Activated naive CD4-positive, alpha-beta T cell treated with anti-CD3 and anti-CD28 coated beads, Interleukin-2, amount 50 U/mL, for 16 hours (primary cell): ENCODE measurements around the gene KCNJ14.
"Not testable (repeated sequence)": the region's sequence is repeated elsewhere in the genome, so short reads cannot be mapped to it uniquely, and the experiment has no call there.

Experiments
- DNase-seq: peaks from one replicate; pipeline ENCODE4 v3.0.0-alpha.2; 2020

KCNJ14 gene

DNA sequence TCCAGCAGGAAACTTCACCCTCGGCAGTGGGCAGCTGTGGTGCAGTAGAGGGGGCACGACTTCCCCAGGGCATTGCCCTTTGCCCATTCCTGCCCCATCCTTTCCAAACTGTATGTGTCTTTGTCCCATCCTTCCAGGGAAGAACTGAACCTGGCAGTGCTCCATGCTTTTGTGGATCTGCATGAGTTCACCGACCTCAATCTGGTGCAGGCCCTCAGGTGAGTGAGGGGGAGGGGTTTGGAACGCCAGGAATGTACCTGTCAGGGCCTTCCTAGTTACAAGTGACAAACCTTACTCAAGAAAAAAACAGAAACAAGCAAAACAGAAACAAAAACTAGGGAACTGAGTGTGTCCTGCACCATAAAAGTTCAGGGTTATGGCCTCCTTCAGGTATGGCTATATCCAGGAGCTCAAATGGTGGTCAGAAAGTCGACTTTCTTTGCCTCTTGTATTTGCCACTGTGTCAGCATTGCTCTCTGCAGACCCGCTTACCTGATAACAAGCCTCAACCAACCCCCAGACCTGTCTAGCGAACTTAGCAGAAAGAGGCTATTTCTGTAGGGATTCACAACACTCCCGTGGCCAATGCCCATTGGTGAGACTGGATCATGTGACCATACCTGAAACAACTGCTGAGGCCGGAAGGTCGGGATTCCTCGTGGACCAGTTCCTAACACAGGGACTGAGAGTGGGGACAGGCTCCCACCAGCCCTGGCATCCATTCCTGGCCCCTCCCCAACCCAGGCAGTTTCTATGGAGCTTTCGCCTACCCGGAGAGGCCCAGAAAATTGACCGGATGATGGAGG, 18.0 kb downstream of the KCNJ14 start:
- no peak for DNase-seq

GRCh38 chr19:48474084-48474592, 18.8 kb downstream of the KCNJ14 start:
- no peak for DNase-seq

DNA sequence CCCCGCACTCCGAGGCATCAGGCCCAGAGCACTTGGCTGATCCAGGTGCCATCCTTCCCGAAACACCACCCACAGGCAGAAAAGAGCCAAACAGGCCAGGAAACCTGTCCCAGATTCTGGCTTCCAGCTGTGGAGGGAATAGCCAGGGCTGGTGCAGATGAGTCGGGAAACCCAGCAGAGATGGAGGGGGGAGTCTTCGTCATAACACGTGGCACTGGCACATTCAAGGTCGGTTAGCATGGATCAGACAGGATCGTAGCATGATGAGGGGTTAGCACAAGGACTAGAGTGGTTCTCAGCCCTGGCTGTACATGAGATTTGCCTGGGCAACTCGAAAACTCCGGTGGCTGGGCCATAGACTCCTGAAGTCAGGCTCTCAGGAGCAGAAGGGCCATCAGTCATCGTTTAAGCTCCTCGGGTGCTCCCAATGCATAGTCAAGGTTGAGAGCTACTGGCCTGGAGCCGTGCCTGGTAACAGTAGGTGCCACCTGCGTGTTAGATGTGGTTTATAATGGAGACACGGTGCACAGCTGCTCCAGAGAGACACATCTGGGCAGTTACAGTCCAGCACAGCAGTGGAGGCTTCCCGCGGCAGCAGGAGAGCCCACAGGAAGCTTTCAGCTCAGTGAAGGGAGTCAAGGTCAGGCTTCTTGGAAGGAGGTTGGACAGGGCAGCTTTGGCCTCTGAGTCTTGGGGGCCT, 20.1 kb downstream of the KCNJ14 start:
- DNase-seq: no peak

DNA sequence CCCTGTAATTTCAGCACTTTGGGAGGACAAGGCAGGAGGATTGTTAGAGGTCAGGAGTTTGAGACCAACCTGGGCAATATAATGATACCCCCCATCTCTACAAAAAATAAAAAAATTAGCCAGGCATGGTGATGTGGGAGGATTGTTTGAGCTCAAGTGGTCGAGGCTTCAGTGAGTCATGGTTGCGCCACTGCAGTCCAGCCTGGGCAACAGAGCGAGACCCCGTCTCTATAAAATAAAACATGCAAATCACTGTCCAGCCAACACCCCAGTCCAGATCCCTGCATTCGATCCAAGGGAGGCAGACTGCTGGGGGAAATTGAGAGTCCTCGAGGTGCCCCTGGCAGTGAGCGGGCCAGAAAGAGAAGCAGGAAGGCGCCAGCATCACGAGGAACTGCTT, 20.8 kb downstream of the KCNJ14 start:
- no peak for DNase-seq

DNA sequence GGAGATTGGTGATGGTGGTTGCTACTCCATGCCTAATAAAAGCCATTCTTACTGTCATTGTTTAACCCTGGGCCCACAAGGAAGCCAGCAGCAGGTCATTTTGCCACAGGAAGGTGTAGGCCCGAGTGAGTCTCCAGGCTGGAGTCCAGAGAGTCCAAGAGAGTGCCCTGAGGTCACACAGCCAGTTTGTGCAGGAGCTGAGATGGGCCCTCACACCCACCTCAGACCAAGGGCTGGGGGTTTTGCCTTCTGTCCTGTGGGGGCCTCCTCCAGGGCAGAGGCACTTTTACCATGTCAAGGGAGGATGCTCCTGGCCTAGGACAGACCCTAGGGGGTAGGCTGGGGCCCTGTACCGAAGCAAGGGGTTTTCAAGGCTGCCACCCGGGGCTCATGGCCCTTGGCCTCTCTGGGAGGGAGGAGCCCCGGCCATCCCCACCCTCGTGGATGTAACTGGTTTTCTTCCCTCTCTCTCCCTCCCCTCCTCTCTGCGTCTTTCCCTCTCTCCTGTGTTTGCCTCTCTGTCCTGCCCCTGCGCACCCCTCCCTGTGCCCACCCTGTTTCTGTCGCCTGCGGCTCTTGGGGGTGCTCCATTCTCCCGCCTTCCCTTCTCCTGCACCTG, 21.8 kb downstream of the KCNJ14 start:
- no peak for DNase-seq

- DNase-seq: no peak
These were observed 22.4 kb downstream of the KCNJ14 start for GRCh38 chr19:48477698-48478338.

DNA sequence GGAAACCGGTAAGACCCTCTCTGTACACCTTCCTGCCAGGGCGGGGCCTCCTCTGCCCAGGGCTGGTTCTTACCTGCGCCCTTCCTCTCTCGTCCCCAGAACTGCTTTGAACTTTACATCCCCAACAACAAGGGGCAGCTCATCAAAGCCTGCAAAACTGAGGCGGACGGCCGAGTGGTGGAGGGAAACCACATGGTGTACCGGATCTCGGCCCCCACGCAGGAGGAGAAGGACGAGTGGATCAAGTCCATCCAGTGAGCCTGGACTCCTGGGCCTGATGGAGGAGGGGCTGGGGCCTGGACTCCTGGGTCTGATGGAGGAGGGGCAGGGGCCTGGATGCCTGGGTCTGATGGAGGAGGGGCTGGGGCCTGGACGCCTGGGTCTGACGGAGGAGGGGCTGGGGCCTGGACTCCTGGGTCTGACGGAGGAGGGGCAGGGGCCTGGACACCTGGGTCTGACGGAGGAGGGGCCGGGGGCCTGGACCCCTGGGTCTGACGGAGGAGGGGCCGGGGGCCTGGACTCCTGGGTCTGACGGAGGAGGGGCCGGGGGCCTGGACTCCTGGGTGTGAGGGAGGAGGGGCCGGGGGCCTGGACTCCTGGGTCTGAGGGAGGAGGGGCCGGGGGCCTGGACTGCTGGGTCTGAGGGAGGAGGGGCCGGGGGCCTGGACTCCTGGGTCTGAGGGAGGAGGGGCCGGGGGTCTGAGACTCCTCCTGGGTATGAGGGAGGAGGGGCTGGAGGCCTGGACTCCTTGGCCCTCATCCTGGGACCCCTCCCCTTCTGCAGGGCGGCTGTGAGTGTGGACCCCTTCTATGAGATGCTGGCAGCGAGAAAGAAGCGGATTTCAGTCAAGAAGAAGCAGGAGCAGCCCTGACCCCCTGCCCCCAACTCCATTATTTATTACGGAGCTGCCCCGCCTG, 23.2 kb downstream of the KCNJ14 start:
- no peak for DNase-seq

GRCh38 chr19:48479686-48480085, 24.3 kb downstream of the KCNJ14 start:
- no peak for DNase-seq

GRCh38 chr19:48480183-48480557, 24.8 kb downstream of the KCNJ14 start:
- peak; percentile 57 for DNase-seq

DNA sequence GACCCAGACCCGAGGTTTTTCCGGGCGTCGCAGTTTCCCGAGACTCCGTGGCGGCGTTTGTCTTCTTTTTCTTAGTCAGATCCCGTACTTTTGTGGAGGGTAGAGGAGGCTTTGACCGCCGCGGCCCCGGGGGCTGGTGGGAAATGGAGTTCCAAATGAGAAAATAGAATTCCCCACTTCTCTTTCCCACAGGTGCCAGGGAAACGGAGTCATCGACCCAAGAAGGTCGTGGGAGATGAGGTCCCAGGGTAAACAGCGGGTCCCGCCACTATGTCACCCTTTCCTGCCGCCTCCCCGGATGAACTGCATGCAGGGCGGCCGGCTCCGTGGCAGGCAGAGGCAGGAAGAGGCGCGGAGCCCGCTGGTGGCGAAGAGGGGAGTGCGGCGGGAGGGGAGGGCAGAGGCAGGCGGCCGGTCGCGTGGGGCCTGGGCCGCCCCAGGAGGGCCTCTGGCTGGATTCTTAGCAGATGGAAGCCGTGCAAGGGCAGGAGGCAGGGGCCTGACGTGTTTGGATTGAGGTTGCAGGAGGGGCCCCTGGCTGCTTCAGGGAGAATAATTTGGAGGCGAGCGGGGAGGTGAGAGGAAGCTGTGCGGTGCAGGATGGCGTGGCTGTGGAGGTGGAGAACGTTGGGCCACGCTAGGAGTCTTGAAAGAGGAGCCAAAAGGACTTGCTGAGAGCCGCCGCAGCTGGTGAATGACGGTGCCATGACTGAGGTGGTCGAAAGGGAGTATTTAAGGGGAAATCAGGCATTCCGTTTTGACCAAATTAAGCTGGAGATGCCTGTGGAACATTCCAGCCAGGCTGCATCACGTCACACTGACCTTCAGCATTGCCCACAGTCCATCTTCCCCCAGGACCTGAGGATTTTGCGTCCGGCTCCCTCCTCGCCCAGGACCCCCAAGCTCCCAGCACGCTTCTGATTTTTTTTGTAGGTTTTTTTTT, 25.5 kb downstream of the KCNJ14 start:
- DNase-seq: peak; percentile 60

GRCh38 chr19:48481846-48482639, 26.7 kb downstream of the KCNJ14 start:
- DNase-seq: no peak

DNA sequence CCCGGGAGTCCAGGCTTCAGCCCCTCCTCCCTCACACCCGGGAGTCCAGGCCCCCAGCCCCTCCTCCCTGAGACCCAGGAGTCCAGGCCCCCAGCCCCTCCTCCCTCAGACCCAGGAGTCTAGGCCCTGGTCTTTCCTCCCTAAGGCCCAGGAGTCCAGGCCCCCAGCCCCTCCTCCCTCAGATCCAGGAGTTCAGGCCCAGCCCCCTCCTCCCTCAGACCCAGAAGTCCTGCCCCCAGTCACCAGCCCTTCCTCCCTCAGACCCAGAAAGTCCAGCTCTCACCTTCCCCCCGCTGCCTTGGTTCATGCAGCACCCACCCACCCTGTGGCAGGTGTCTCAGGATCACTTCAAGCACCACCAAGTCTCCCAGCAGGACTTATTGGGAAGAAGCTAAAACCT, 27.9 kb downstream of the KCNJ14 start:
- DNase-seq: no peak

DNA sequence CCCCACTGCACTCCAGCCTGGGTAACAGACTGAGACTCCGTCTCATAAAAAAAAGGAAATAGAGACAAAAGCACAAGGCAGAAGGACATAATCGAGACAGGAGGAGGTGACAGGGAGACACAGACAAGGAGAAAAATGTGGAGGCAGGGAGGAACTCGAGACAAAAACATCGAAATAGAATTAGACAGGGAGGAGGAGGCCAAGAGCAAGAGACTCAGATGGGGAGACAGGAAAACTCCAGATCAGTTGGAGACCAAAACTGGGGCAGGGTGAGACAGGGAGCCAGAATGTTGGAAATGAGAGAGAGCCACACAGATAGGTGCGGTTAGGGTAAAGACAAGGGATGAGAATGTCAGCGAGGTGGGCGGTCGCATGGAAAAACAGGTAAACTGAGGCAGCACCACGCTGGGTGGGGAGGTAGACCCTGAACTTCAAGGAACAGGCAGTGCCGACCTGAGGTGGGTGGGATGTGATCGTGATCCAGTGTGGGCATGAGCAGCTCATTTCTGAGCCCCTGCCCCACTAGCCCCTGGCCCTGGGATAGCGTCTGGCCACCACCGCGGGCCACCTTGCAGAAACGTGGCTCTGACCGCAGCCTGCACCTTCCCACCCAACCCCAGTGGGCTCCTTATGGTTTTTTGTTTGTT, 29.0 kb downstream of the KCNJ14 start:
- DNase-seq: no peak

GRCh38 chr19:48484931-48485612, 29.7 kb downstream of the KCNJ14 start:
- DNase-seq: no peak

DNA sequence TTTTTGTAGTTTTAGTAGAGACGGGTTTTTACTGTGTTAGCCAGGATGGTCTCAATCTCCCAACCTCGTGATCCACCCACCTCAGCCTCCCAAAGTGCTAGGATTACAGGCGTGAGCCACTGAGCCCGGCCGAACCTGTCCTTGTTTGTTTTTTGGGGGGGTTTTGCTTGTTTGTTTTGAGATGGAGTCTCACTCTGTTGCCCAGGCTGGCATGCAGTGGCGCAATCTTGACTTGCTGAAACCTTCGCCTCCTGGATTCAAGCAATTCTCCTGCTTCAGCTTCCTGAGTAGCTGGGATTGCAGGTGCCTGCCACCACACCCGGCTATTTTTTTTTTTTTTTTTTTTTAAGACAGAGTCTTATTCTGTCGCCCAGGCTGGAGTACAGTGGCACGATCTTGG, 31.3 kb downstream of the KCNJ14 start:
- not testable (repeated sequence) for DNase-seq

DNA sequence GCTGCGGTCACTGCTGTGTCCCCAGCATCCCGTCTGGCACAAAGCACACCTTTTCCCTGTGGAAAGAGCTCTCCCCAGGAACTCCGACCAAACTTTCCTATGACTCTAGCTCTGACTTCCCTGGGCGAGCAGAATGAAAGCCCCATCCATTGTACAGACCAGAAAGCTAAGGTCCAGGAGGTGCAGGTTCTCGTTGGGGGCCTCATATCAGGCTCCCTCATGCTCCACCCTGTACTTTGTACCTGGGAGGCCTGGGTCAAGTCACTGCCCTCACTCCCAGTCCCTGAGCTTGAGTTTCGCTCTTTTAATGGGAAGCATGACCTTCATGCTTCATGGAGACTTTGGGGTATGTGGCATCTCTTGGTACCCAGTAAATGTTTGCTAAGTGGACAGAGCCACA, 32.2 kb downstream of the KCNJ14 start:
- DNase-seq: no peak

DNA sequence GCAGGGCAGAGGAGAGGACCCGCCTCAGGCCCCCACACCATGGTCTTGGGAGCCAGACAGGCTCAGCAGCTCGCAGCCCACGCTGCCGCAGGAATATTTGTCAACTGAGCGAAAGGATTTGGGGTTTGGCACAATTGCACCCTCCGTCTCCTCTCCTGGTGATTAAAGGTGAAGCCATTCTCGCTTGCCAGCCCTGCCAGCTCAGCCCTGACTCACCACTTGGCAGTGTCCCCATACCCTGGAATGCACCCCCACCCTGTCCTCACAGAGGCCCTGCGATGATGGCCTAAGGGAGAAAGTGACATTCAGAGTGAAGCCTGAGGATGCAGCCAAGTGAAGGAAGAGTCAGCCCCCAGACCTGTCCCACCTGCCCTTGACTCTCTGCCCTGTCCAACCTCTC, 32.6 kb downstream of the KCNJ14 start:
- DNase-seq: no peak

DNA sequence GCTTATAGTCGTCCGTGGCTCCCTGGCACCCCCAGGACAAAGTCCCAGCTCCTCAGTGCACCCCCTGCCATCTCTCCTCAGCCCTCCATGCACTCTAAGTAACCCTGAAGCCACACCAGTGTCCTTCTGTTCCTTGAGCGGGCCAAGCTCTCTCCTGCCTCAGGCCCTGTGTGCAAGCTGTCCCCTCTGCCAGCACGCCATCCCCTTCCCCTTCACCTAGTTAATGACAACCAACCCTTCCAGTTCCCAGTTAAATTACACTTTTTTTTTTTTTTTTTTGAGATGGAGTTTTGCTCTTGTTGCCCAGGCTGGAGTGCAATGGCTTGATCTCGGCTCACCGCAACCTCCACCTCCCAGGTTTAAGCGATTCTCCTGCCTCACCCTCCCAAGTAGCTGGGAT, 33.1 kb downstream of the KCNJ14 start:
- not testable (repeated sequence) for DNase-seq

DNA sequence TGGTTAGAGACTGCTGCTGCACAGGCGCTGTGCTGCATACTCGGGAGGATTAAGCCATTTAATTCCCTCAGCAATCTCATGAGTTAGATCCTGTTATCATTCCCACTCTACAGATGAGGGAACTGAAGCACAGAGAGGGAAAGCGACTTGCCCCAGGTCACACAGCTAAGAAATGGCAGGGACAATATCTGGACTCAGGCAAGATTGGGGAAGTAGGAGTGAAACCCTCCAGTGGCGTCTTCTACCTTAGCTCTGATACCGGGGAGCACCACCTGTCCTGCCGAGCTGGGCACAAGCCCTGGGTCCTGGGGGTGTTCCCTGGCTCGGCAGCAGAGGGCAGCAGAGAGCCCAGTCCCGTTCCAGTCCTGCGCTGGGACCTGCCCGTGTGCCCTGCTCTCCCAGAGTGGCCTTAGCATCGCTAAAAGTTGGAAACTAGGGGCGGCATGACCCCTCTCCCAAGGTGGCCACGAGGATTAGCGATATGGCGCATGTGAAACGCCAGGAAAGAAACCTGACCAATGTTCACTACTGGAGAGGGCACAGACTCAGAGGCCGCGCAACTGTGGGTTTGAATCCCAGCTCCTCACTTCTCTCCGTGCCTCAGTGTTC, 34.3 kb downstream of the KCNJ14 start:
- DNase-seq: peak; percentile 83
